ENCODE results near the gene ZBTB45.
"Not testable (repeated sequence)": the region's sequence is repeated elsewhere in the genome, so short reads cannot be mapped to it uniquely, and the experiment has no call there.

Gene ZBTB45

GRCh38 chr19:58510084-58510862 lies 9.3 kb downstream of the ZBTB45 start:
- no peak for DNase-seq

GRCh38 chr19:58509731-58510083 lies 9.9 kb downstream of the ZBTB45 start:
- no peak for DNase-seq

GRCh38 chr19:58507602-58508223 lies 11.9 kb downstream of the ZBTB45 start:
- DNase-seq = not testable (repeated sequence)

GRCh38 chr19:58500242-58500641 lies 19.4 kb downstream of the ZBTB45 start:
- DNase-seq = no peak

- DNase-seq = peak; percentile 99 to 100
Measured at GRCh38 chr19:58499021-58499927, 20.3 kb downstream of the ZBTB45 start.

- no peak for DNase-seq
Measured at GRCh38 chr19:58498316-58499020, 21.1 kb downstream of the ZBTB45 start.

- no peak for DNase-seq
Measured at GRCh38 chr19:58497634-58498170, 21.9 kb downstream of the ZBTB45 start.

DNA sequence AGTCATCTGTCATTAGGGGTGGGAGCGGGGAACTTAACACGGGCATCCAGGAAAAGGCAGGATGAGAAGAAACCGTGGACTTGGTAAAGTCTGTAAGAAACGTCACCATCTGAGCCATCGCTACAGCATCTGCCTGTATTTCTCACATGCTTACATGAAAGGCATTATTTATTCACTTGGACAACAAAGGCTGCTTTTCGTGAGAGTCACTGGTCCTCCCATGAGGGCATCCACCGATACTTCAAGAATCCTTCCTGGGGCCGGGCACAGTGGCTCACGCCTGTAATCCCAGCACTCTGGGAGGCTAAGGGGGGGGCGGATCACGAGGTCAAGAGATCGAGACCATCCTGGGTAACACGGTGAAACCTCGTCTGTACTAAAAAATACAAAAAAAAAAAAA lies 27.3 kb downstream of the ZBTB45 start:
- DNase-seq = no peak

DNA sequence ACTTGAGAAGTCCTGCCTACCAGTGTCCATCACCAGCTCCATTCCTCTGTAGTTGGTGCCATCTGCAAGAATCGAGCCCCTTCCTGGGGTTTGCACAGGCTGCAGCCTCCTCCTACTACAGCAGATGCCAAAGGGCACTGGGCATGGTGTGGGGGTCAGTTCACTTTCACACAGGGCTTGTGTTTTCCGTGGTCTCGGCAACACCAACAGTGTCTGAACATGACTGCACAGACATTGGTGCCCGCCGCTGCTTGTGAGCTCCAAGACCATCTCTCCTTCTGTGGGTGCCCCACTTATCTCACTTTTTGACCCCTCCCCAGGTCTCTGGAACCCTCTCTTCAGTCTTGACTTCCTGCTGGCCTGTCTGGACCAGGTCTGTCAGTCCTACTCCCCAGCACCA lies 28.2 kb downstream of the ZBTB45 start:
- no peak for DNase-seq

DNA sequence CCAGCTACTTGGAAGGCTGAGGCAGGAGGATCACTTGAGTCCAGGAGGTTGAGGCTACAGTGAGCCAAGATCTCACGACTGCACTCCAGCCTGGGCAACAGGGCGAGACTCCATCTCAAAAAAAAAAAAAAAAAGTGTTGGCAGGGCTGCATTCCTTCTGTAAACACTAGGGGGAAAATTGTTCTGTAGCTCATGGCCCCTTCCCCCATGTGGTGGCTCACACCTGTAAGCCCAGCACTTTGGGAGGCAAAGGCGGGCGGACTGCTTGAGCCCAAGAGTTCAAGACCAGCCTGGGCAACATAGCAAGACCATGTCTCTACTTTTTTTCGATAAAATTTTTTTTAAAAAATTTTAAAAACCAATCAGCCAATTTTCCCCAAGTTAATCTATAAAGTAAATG lies 35.3 kb downstream of the ZBTB45 start:
- DNase-seq = not testable (repeated sequence)

DNA sequence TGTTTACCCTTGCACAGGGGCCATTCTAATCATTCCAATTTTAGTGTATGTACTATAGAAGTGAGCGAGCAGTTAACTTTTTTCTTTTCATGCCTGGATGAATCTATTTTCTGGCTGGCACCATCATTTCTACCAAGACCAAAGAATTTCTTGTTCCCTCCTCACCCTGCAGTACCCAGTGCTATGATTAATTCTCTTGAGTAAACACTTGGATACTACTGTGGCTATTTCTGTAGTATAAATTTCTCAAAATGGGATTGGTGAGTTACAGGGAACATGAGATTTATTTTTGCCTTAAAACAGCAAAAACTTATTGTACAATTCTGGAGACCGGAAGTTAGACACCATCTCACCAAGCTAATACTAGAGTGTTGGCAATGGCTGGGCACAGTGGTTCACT lies 35.8 kb downstream of the ZBTB45 start:
- DNase-seq = no peak

DNA sequence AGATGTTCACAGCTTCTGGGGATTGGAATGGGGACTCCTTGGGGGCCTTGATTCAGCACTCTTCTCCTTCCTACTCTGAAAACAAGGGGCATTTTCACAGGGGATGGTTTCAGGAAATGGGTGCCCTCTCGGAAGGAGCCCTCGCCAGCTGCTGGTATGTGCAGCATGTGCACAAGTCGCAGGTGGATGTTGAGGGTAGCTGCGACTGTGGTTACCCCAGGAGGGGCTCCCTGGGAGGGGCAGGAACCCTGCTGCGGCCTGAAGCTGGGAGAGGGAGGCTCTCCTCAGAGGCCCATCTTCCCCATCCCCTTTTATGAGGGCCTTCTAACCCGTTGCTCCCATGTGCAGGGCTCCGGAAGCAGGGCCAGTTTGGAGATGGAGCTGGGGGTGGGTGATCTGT lies 37.2 kb downstream of the ZBTB45 start:
- DNase-seq = no peak

DNA sequence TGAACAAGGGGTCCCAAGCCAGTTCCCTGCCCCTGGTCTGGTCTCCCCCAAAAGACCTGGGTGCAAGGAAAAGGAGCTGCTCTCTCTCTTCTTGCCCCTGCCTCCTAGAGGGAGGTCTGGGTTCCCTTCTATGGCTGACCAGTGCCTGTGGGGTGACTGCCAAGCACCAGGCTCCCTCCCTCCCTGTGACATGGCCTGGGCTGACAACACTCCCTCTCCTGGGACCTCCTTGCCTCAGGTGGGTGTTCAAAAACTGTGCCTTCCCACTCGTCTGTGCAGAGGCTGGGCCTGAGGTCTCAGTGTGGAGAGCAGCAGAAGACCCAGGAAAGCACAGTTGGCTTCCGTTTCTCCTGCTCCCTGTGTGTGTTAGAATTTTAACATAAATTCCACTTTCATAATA lies 38.8 kb downstream of the ZBTB45 start:
- no peak for DNase-seq

- no peak for DNase-seq
Measured at GRCh38 chr19:58480481-58480830, 39.2 kb downstream of the ZBTB45 start.

- no peak for DNase-seq
Measured at GRCh38 chr19:58479736-58480480, 39.7 kb downstream of the ZBTB45 start.

- no peak for DNase-seq
Measured at GRCh38 chr19:58479303-58479702, 40.3 kb downstream of the ZBTB45 start.

DNA sequence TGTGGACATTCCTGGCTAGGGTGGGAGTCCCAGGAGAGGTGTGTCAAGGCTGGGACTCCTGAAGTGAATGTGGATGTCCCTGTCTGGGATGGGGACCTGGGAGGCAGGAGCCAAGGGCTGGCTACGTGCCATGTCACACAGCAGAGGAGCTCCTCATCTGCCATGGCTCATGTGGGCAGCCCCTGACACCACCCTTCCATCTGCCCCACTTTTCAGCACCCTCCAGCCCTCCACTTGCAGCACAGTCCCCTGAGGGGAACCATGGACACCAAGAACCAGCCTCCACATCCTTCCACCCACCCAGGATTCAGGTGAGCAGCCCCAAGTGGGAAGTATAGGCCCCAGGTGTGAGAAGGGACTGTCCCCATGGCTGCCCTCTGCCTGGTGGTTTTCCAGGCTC lies 41.7 kb downstream of the ZBTB45 start:
- no peak for DNase-seq

DNA sequence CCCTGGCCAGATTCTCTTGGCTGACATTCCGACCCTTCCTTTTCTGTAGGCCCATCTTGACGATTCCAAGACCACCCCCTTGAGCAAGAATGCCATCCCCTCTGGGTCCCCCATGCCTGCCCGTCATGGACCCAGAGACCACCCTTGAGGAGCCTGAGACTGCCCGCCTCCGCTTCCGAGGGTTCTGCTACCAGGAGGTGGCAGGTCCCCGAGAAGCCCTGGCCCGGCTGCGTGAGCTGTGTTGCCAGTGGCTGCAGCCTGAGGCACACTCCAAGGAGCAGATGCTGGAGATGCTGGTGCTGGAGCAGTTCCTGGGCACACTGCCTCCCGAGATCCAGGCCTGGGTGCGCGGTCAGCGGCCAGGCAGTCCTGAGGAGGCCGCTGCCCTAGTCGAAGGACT lies 42.5 kb downstream of the ZBTB45 start:
- no peak for DNase-seq

DNA sequence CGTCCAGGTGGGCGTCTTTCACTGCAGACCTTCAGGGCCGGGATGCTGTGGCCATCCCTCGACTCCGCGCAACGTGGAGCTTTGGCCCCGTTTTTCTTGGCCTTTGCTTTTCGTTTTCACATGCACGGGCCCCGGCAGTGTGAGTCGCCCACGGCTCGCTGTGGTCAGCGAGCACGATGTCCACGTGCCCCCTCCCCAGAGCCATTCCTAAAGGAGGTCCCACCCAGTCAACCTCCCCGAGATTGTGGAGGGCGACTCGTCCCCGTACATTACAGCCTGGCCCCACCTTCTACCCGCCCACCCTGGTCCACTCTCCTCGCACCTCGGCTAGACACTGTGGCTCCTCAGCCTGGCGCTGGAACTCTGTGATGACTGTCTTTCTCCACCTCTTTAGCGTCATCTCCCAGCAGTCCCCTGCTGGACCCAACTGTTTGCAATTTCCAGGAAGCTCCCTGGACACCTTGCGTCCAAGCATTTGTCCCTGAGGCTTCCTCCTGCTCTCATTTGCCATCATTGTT lies 43.1 kb downstream of the ZBTB45 start:
- no peak for DNase-seq

DNA sequence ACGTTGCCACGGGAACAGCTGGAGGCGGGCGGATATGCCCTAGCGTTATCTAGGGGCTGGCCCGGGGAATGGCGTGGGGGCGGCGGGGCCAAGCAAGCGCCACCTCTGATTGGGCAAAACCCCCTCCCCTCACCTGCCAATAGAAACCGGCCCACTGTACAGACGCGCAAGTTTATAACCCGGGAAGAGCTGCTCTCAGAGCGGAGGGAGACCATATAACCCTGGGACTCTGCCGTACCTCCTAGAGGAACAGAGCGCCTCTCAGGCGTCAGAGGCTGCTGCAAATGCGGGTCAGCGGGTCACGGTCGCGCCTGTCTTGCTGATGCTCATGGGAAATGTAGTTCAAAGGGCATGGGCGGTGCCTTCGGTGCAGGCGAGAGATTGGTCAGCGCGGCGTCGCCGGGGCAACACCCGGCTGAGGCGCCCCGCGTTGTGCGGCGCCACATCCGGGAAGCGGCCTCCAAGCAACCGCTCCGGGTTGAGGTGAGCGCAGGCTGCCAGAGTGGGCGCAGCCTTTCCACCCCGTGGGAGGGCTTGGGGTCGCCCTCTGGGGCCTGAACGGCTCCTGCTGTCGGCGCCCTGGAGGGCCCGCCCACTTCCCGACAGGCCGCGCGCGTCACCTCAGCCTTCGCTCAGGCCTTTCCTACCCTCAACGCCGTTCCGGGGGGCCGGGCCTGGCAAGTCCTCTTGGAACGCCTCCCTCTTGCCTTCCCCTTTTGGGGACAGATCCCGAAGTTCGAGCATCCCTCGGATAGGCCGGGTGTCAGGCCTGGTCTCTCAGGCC lies 43.7 kb downstream of the ZBTB45 start, which contains the start of gene ZNF446:
ZNF446 (plus strand) TSS at position 639 of the 784 bp plus-strand sequence. CDS start 867 bp downstream, outside the sequence.
- peak; percentile 94 for DNase-seq

All from stimulated activated CD4-positive, alpha-beta T cell treated with anti-CD3 and anti-CD28 coated beads, Interleukin-2, amount 100 ng/mL, for 24 hours (primary cell).